ENCODE data around the gene COMMD9. TPM values are rescaled to one million over a fixed set of nuclear protein-coding genes. Genes with fewer than 3 reads are reported as not detected.
A peak's percentile ranks its signal among the peaks of the same experiment; 100 is the strongest.

Gene COMMD9
- total RNA-seq, 1 experiment from 2014 or later, result 70.8 TPM

- H2AFZ ChIP-seq (ENCODE audit: low read length), result no peak overlapping the region
- TF ChIP-seq CTCF (conservative IDR thresholded peaks at IDR 0.05; ENCODE audit: low read depth, low read length) (no peak), EZH2 (IDR thresholded peaks at IDR 0.05; ENCODE audit: low read length, unreplicated experiment) (no peak), EZH2phosphoT487 (IDR thresholded peaks at IDR 0.05; ENCODE audit: borderline replicate concordance, low read length) (no peak)
- DNase-seq, result peak; percentile 36
- no peaks in the 10 kb centered on the region for H3K36me3 ChIP-seq (ENCODE audit: low read depth, low read length)
- ChIA-PET CTCF (no interaction called here), POLR2A (ENCODE audit: unreplicated experiment) (no interaction called here)
- no peaks in the 10 kb centered on the region for H3K27me3 ChIP-seq (ENCODE audit: low read length)
- H3K4me1 ChIP-seq (ENCODE audit: insufficient read depth, low read length), result peaks cover 22% of the 10 kb centered on the region
- no TSS peak for BruUV-seq (replicated peaks)
- H4K20me1 ChIP-seq (ENCODE audit: low read length), result no peaks in the 10 kb centered on the region
- H3K9me2 ChIP-seq (replicated peaks; ENCODE audit: low read length), result no peaks in the 10 kb centered on the region
- intact Hi-C loops (cut with micrococcal nuclease), result no loop called here
- no peak overlapping the region for H3K4me3 ChIP-seq (ENCODE audit: low read length)
- no peak overlapping the region for H3K9ac ChIP-seq (ENCODE audit: low read length)
- no peak overlapping the region for H3K27ac ChIP-seq (ENCODE audit: low read length)
- no peaks in the 10 kb centered on the region for H3F3A ChIP-seq (ENCODE audit: low read length, unreplicated experiment)
- no peaks in the 10 kb centered on the region for H3K79me2 ChIP-seq (ENCODE audit: low read length)
- ATAC-seq, result no peak
- H3K9me3 ChIP-seq (ENCODE audit: low read length), result no peaks in the 10 kb centered on the region
- H3K4me2 ChIP-seq (ENCODE audit: low read length), result no peak overlapping the region
These were observed 28.8 kb upstream of the COMMD9 start for GRCh38 chr11:36317992-36318391.

GRCh38 chr11:36316049-36316448 lies 26.8 kb upstream of the COMMD9 start:
- no peak overlapping the region for H3K4me3 ChIP-seq (ENCODE audit: low read length)
- no peak overlapping the region for H3K9ac ChIP-seq (ENCODE audit: low read length)
- H3F3A ChIP-seq (ENCODE audit: low read length, unreplicated experiment), result no peaks in the 10 kb centered on the region
- H3K36me3 ChIP-seq (ENCODE audit: low read depth, low read length), result no peaks in the 10 kb centered on the region
- no peaks in the 10 kb centered on the region for H4K20me1 ChIP-seq (ENCODE audit: low read length)
- intact Hi-C loops (cut with micrococcal nuclease), result no loop called here
- H3K4me2 ChIP-seq (ENCODE audit: low read length), result no peak overlapping the region
- DNase-seq (peak; percentile 39), ATAC-seq (no peak)
- no peak overlapping the region for H3K27ac ChIP-seq (ENCODE audit: low read length)
- H3K4me1 ChIP-seq (ENCODE audit: insufficient read depth, low read length), result peaks cover 40% of the 10 kb centered on the region
- ChIA-PET POLR2A (ENCODE audit: unreplicated experiment) (no interaction called here), CTCF (no interaction called here)
- no peaks in the 10 kb centered on the region for H3K9me2 ChIP-seq (replicated peaks; ENCODE audit: low read length)
- H3K9me3 ChIP-seq (ENCODE audit: low read length), result no peaks in the 10 kb centered on the region
- H3K27me3 ChIP-seq (ENCODE audit: low read length), result no peaks in the 10 kb centered on the region
- no peaks in the 10 kb centered on the region for H3K79me2 ChIP-seq (ENCODE audit: low read length)
- H2AFZ ChIP-seq (ENCODE audit: low read length), result no peak overlapping the region
- no TSS peak for BruUV-seq (replicated peaks)
- TF ChIP-seq EZH2phosphoT487 (IDR thresholded peaks at IDR 0.05; ENCODE audit: borderline replicate concordance, low read length) (no peak), EZH2 (IDR thresholded peaks at IDR 0.05; ENCODE audit: low read length, unreplicated experiment) (no peak), CTCF (conservative IDR thresholded peaks at IDR 0.05; ENCODE audit: low read depth, low read length) (no peak)

GRCh38 chr11:36314434-36314767 lies 25.2 kb upstream of the COMMD9 start:
- H3K79me2 ChIP-seq (ENCODE audit: low read length), result no peaks in the 10 kb centered on the region
- CTCF ChIA-PET, result no interaction called here
- no peaks in the 10 kb centered on the region for H4K20me1 ChIP-seq (ENCODE audit: low read length)
- H3K9ac ChIP-seq (ENCODE audit: low read length), result no peak overlapping the region
- ATAC-seq (no peak), DNase-seq (no peak)
- H3K4me1 ChIP-seq (ENCODE audit: insufficient read depth, low read length), result peaks cover 50% of the 10 kb centered on the region
- no peaks in the 10 kb centered on the region for H3K9me2 ChIP-seq (replicated peaks; ENCODE audit: low read length)
- no TSS peak for BruUV-seq (replicated peaks)
- H3K27me3 ChIP-seq (ENCODE audit: low read length), result no peaks in the 10 kb centered on the region
- intact Hi-C loops (cut with micrococcal nuclease), result no loop called here
- no peaks in the 10 kb centered on the region for H3K36me3 ChIP-seq (ENCODE audit: low read depth, low read length)
- no peak for TF ChIP-seq CTCF (conservative IDR thresholded peaks at IDR 0.05; ENCODE audit: low read depth, low read length)
- TF ChIP-seq EZH2 (IDR thresholded peaks at IDR 0.05; ENCODE audit: low read length, unreplicated experiment), result no peak
- no peak for TF ChIP-seq EZH2phosphoT487 (IDR thresholded peaks at IDR 0.05; ENCODE audit: borderline replicate concordance, low read length)
- H3K27ac ChIP-seq (ENCODE audit: low read length), result no peak overlapping the region
- no peaks in the 10 kb centered on the region for H3K9me3 ChIP-seq (ENCODE audit: low read length)
- H3F3A ChIP-seq (ENCODE audit: low read length, unreplicated experiment), result no peaks in the 10 kb centered on the region
- H2AFZ ChIP-seq (ENCODE audit: low read length), result no peak overlapping the region
- POLR2A ChIA-PET (ENCODE audit: unreplicated experiment), result no interaction called here
- H3K4me3 ChIP-seq (ENCODE audit: low read length), result no peak overlapping the region
- no peak overlapping the region for H3K4me2 ChIP-seq (ENCODE audit: low read length)
